OCI-LY3 (cell line): ENCODE results near the gene RNFT2.

Experiments
- EZH2phosphoT487 ChIP-seq: fragments of 200-600 bp; shearing (Covaris generic); IDR thresholded peaks from 2 replicates; pipeline ENCODE4 v1.6.1; 2018; ENCODE audit warnings: antibody characterized with exemption, mixed run types, low read depth
- TF ChIP-seq, protein P1 (sequence below): fragments of 200-600, 300-600 bp; sonication (generic); IDR thresholded peaks from 2 replicates; pipeline ENCODE4 v1.5.1; 2014; ENCODE audit warnings: antibody characterized with exemption, low read length, low read depth

- TF ChIP-seq, protein P1, sequence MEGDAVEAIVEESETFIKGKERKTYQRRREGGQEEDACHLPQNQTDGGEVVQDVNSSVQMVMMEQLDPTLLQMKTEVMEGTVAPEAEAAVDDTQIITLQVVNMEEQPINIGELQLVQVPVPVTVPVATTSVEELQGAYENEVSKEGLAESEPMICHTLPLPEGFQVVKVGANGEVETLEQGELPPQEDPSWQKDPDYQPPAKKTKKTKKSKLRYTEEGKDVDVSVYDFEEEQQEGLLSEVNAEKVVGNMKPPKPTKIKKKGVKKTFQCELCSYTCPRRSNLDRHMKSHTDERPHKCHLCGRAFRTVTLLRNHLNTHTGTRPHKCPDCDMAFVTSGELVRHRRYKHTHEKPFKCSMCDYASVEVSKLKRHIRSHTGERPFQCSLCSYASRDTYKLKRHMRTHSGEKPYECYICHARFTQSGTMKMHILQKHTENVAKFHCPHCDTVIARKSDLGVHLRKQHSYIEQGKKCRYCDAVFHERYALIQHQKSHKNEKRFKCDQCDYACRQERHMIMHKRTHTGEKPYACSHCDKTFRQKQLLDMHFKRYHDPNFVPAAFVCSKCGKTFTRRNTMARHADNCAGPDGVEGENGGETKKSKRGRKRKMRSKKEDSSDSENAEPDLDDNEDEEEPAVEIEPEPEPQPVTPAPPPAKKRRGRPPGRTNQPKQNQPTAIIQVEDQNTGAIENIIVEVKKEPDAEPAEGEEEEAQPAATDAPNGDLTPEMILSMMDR: no peak
- no peak for TF ChIP-seq EZH2phosphoT487
Measured at GRCh38 chr12:116761499-116761898, 23.4 kb downstream of the RNFT2 start.
